ENCODE measurements around the gene SLC22A23.

SLC22A23 gene

GRCh38 chr6:3355011-3355357, 101.9 kb downstream of the SLC22A23 start:
- DNase-seq (ENCODE audit: low read depth in 1 of 2, low spot score in 1 of 2), result no peak

- no peak for DNase-seq (ENCODE audit: low read depth in 1 of 2, low spot score in 1 of 2)
Measured at GRCh38 chr6:3353939-3354338, 102.9 kb downstream of the SLC22A23 start.

- no peak for DNase-seq (ENCODE audit: low read depth in 1 of 2, low spot score in 1 of 2)
Measured at GRCh38 chr6:3353213-3353903, 103.5 kb downstream of the SLC22A23 start.

GRCh38 chr6:3352678-3353077, 104.2 kb downstream of the SLC22A23 start:
- DNase-seq (ENCODE audit: low read depth in 1 of 2, low spot score in 1 of 2), result no peak

- DNase-seq (ENCODE audit: low read depth in 1 of 2, low spot score in 1 of 2), result no peak
Measured at GRCh38 chr6:3351829-3352524, 104.9 kb downstream of the SLC22A23 start.

- DNase-seq (ENCODE audit: low read depth in 1 of 2, low spot score in 1 of 2), result no peak
Measured at GRCh38 chr6:3351105-3351676, 105.7 kb downstream of the SLC22A23 start.

GRCh38 chr6:3350252-3350796, 106.5 kb downstream of the SLC22A23 start:
- DNase-seq (ENCODE audit: low read depth in 1 of 2, low spot score in 1 of 2), result no peak

GRCh38 chr6:3349388-3350251, 107.2 kb downstream of the SLC22A23 start:
- DNase-seq (ENCODE audit: low read depth in 1 of 2, low spot score in 1 of 2), result no peak

GRCh38 chr6:3348821-3349220, 108.0 kb downstream of the SLC22A23 start:
- DNase-seq (ENCODE audit: low read depth in 1 of 2, low spot score in 1 of 2), result no peak

GRCh38 chr6:3347826-3348225, 109.0 kb downstream of the SLC22A23 start:
- DNase-seq (ENCODE audit: low read depth in 1 of 2, low spot score in 1 of 2), result no peak

GRCh38 chr6:3347247-3347646, 109.6 kb downstream of the SLC22A23 start:
- no peak for DNase-seq (ENCODE audit: low read depth in 1 of 2, low spot score in 1 of 2)

- no peak for DNase-seq (ENCODE audit: low read depth in 1 of 2, low spot score in 1 of 2)
Measured at GRCh38 chr6:3346476-3346875, 110.4 kb downstream of the SLC22A23 start.

- no peak for DNase-seq (ENCODE audit: low read depth in 1 of 2, low spot score in 1 of 2)
Measured at GRCh38 chr6:3345836-3346235, 111.0 kb downstream of the SLC22A23 start.

- no peak for DNase-seq (ENCODE audit: low read depth in 1 of 2, low spot score in 1 of 2)
Measured at GRCh38 chr6:3343089-3343883, 113.6 kb downstream of the SLC22A23 start.

- DNase-seq (ENCODE audit: low read depth in 1 of 2, low spot score in 1 of 2), result no peak
Measured at GRCh38 chr6:3341467-3341866, 115.4 kb downstream of the SLC22A23 start.

GRCh38 chr6:3340894-3341293, 116.0 kb downstream of the SLC22A23 start:
- DNase-seq (ENCODE audit: low read depth in 1 of 2, low spot score in 1 of 2), result no peak

GRCh38 chr6:3340358-3340802, 116.5 kb downstream of the SLC22A23 start:
- no peak for DNase-seq (ENCODE audit: low read depth in 1 of 2, low spot score in 1 of 2)

- DNase-seq (ENCODE audit: low read depth in 1 of 2, low spot score in 1 of 2), result no peak
Measured at GRCh38 chr6:3339811-3340210, 117.0 kb downstream of the SLC22A23 start.

- DNase-seq (ENCODE audit: low read depth in 1 of 2, low spot score in 1 of 2), result no peak
Measured at GRCh38 chr6:3337521-3338350, 119.1 kb downstream of the SLC22A23 start.
